Fibroblast of the conjunctiva (primary cell): ENCODE results near the gene PREX1.

Source experiments
- DNase-seq: peaks from one replicate; pipeline ENCODE4 v3.0.0-alpha.2; 2010; ENCODE audit warnings: low read depth

The PREX1 gene

DNA sequence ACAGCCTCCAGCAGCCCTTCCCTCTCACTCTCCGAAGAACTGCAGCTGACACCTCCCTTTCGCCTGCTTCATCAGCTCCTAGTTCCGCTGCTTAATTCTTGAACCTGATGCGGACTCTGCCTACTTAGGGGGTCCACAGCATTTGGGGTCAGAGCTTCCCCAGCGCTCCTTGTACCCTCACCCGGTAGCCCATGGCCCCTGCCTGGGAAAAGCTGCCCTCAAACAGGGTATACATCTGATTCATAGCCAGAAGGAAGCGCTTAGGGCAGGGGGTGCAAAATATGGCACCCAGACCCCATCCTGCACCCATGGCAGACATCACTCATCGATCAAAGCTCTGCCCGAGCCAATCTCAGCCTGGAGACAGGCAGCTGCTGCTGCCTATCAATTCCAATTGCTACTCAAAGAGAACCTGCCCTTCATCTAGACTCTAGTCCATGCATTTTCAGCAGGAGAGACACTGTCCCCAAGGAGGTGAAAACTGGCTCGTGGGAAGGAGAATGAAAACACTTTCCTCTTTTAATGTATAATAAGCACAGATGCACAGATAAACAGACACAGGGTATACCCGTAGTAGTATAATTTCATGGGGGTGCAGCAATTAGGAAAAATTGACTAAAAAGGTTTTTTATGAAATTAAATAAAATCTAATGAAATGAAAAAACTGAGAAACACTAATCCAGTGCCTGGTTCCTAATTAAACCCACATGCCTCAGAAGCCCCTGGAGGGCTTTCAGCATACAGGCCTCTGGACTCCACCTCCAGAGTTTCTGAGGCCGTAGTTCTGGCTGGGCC is 194.8 kb downstream of the PREX1 start:
- no peak for DNase-seq

GRCh38 chr20:48632017-48632824 is 195.6 kb downstream of the PREX1 start:
- no peak for DNase-seq

DNA sequence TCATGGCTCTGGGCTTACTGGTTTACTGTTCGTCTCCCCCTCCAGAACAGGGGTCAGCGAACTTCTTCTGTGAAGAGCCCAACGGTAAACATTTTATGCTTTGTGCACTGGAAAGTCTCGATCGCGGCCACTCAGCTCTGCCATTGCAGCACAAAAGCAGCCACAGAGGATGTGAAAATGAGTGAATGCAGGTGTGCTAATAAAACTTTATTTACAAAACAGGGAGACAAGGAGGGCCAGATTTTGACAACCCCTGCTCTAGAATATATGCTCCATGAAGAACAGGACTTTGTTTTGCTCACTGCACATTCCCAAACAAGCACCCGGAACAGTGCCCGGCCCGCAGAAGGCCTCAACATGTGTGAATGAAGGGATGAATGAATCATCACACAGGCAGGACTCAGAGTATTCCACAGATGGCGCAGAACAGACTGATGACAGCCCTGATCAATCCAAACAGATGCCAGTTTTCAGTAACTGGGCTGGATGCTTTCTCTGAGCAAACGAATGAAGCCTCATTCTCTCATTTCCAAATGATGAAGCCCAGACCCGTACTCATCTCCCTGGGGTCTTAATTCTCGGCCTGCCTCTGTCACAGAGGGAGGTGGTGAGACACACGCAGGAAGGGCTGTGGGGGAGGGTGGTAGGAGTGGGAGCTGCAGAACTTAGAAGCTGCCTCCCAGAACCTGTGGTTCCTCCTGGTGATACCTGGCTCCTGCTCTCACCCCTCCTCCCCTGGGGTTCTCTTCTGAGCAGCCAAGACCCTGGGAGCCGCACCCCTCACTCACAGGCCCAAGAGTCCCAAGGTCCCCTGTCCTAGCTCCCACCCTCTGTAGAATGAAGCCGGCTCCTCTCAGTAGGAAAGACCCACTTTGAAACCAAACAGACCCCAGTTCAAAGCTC is 196.4 kb downstream of the PREX1 start:
- DNase-seq: no peak

DNA sequence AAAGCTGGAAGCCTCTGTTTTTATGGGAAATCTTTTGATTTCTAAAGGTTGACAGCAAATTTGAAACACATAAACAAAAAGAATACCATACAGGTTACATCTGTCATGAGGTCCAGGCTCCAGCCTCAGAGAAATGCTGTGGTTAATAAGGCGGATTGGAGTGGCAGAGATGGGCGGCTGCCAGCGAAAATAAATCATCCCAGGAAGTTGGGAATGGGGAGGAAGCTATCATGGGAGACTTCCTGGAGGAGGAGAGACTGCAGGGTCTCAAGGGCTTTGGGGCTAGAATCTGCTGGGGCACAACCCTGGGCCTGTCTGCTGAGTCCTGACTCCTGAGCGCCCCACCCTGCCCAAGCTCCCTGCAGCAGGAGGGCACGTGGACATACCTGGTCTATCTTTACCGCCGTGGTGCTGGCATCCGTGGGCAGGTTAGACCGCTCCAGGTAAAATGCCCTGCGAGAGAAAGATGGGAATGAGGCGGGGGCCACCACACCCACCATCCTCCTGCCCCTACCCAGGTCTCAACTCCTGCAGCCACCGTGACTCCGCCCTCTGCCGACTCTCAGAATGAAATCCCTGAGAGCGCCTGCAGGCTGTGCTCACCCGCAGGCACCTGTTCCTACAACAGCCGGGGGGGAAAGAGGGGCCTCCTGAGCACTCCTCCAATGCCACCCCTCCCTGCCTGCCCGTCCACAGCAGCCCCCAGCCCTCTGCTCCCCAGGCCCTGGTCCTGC is 197.3 kb downstream of the PREX1 start:
- DNase-seq: no peak

DNA sequence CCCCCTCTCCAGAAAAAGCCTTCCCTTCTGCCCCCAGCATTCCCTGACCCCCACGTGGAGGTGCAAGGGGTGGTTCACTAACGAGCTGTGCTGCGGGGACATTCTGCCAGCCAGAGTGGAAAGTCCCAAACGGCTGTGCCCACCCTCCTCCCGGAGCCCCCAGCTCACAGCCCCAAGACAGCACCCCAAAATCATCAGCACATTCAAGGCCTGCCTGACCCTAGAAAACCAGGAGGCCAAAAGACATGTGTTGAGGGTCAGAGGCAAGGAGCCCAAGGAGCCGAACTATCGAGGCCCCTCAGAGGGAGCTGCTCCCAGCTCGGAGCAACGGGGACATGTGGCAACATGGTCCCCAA is 197.9 kb downstream of the PREX1 start:
- no peak for DNase-seq

DNA sequence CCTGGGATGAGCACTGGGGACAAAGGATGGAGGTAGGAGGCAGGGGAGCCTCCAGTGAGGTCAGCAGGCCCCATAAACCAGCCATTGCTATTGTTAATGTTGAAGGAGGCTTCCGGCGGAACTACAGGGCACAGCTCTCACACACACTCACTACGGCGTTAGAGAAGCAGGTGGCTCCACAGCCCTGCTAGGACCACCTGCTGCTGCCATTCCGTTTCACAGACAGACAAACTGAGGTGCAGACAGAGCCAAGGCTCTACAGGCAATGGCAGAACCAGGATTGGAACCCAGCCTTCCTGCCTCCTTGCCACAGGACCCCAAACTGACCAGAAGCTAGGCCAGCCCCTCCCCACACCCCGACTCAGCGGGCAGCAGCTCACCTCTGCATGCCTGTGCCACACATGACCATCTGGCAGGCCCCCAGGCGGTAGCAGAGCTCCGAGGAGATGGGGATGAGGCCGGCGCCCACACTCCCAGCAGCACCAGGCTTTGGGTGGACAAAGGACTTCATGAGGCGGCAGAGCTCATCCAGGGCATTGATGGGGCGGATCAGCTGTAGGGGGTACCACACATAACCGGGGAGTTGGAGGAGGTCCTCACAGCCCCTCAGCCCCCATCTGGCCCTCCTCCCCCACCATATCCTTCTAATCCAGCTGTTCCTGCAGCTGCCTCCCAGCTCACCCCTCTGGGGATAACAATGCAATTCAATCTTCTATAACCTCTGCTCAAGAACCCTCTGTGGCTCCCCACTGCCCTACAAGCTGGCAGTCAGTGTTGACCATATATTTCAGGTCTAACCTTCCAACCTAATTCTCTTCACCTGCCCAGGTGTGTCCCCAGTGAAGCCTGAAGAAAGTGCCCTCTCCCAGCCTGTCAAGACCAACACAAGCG is 198.5 kb downstream of the PREX1 start:
- no peak for DNase-seq

DNA sequence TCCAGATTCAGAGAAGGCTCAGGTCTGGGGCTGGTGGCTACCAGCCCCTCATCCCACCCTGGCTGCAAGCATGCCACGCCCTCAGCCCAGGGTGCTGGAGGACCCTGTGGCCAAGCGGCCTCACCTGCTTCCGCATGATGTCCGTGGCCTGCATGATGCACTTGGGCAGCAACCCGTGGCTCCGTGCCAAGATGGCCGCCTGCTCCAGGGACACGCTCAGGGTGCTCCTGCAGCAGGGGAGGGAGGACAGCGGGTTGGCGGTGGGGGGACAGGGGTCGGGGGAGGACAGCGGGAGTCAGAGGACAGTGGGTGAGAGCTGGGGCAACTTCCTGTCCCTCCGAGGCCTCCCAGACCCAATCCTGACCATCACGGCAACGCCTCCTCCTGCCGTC is 200.1 kb downstream of the PREX1 start:
- no peak for DNase-seq

DNA sequence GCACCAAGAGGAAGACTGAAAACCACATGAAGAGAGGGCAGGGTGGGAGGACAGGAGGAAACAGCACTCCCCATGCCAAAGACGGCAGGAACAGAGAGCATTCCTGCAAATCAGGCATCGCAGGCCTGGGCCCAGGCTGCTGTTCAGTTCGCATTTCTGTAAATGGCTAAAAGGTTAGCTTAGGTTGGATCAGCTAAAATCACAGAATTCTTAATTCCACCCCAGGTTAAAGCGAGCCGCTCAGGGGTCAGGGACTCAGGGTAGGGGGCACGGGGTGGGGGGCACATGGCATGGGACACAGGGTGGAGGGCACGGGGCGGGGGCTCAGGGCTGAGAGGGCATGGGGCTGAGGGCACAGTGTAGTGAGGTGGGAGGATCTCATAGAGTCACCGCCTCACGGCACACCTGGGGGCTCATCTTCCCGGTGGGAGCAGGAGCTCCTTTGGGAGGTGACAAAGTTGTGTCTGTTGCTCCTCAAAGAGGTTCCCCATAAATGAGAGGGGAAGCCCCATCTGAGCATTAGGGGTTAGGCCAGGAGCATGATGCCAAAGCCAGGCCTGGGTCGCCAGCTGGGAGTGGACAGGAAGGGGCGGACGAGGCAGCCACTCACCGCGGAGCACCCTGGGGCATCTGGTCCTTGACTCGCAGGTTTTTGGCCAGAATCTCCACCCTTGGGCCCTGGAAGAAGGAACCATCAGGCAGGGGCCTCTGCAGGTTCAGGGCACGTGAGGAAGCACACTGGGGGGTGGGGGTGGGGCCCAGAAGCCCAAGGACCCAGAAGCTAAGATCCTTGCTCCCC is 200.7 kb downstream of the PREX1 start:
- no peak for DNase-seq

DNA sequence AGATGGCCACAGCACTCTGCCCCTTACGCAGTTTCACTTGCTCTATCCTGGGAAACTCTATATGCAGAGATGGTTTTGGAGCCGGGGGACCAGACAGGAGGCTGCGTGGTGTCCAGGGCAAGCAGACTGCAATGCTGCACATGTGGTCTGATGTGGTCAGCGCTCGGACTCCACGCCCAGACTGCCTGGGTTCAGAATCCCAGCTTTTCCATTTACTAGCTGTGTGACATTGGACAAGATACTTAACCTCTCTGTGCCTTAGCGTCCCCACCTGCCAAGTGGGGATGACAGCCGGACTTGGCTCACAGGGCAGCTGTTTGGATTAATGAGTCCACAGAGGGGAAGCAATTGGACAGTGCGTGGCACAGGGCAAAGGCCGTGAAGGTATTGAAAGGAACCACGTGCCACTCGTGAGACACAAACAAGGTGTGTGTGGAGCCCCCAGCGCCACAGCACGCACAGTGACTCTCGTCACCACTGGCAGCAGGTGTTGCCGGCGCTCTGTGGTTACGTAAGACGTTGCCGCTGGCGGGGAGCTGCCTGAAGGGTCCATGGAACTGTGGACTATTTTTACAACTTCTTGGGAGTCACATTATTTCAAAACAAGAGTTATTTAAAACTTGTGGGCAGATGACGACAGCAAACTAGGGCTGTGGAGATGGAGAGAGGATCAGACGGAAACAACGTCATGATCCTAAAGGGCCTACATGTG is 201.4 kb downstream of the PREX1 start:
- no peak for DNase-seq

GRCh38 chr20:48625136-48625900 is 202.5 kb downstream of the PREX1 start:
- no peak for DNase-seq

- no peak for DNase-seq
Observed at GRCh38 chr20:48624315-48625020, 203.3 kb downstream of the PREX1 start.

DNA sequence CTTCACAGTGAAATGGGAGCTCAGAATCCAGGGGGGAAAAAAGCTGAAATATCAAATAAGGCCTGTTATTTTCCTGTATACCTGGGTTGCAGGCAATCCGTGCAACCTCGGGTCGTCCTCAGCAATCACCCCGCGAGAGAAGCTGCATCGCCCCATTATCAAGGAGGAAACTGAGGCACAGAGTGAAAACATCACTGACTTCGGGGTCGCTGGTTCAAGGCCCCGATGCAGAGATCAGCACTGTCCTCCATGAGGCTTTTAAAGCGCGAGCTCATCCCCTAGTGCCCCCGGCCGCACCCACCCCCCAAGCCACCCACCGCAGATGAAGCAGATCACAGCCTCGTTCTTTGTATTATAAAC is 203.9 kb downstream of the PREX1 start:
- no peak for DNase-seq

GRCh38 chr20:48623176-48623905 is 204.5 kb downstream of the PREX1 start:
- DNase-seq: no peak

GRCh38 chr20:48622421-48622820 is 205.4 kb downstream of the PREX1 start:
- no peak for DNase-seq

GRCh38 chr20:48621376-48622078 is 206.3 kb downstream of the PREX1 start:
- no peak for DNase-seq
